Measurements from ENCODE around the gene TRIM47.

Gene TRIM47, protein sequence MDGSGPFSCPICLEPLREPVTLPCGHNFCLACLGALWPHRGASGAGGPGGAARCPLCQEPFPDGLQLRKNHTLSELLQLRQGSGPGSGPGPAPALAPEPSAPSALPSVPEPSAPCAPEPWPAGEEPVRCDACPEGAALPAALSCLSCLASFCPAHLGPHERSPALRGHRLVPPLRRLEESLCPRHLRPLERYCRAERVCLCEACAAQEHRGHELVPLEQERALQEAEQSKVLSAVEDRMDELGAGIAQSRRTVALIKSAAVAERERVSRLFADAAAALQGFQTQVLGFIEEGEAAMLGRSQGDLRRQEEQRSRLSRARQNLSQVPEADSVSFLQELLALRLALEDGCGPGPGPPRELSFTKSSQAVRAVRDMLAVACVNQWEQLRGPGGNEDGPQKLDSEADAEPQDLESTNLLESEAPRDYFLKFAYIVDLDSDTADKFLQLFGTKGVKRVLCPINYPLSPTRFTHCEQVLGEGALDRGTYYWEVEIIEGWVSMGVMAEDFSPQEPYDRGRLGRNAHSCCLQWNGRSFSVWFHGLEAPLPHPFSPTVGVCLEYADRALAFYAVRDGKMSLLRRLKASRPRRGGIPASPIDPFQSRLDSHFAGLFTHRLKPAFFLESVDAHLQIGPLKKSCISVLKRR

GRCh38 chr17:75878174-75878998 lies at the start of gene TRIM47:
TSS of gene TRIM47 (minus strand) at chr17:75878581. CDS start at chr17:75878548, 33 bp downstream.
- DNase-seq (ENCODE audit: low read depth in 2 of 3, low spot score in 1 of 3) = no peak

GRCh38 chr17:75927286-75927922 lies 49.0 kb upstream of the TRIM47 start:
- peak in 1 of 3 donors; percentile 10 for DNase-seq (ENCODE audit: low read depth in 2 of 3, low spot score in 1 of 3)

DNA sequence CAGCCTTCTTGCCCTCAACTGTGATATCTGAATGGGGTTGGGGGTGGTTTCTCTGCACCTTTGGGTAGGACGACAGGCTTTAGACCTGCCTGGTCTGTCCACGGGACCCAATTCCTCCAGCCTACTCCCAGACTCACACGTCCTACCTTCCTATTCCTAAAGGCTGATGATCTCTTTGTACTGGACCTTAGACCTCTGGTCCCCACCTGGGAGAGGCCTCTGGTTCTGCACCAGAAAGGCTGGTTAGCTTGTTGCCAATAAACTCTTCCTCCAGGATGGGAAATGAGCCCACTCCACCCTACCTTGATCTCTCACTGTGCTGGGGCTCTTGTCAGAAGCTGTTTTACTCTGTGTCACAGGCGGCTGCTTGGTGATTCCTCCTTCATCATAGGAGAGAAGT lies 48.1 kb upstream of the TRIM47 start:
- DNase-seq (ENCODE audit: low read depth in 2 of 3, low spot score in 1 of 3) = no peak

- no peak for DNase-seq (ENCODE audit: low read depth in 2 of 3, low spot score in 1 of 3)
Measured at GRCh38 chr17:75925912-75926311, 47.5 kb upstream of the TRIM47 start.

DNA sequence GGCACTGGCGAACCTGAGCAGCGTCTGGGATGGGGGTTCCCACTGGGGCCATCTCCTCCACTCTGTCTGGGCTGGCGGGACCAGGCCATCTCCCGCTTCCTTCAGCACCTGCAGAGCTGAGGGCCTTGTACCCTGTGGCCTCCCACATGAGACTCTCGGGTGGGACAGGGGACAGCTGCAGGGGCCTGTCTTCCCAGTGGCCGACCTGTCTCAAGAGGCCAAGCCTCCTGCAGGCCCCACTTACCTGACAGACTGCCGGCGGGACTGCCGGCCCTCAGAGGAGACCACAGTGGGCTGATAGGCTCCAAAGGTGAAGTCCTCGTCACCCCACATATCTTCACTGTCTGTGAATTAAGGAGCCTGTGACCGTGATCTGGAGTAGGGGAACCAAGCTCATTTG lies 46.7 kb upstream of the TRIM47 start:
- no peak for DNase-seq (ENCODE audit: low read depth in 2 of 3, low spot score in 1 of 3)

GRCh38 chr17:75922963-75923874 lies 44.8 kb upstream of the TRIM47 start:
- DNase-seq (ENCODE audit: low read depth in 2 of 3, low spot score in 1 of 3) = no peak

- no peak for DNase-seq (ENCODE audit: low read depth in 2 of 3, low spot score in 1 of 3)
Measured at GRCh38 chr17:75922173-75922961, 44.0 kb upstream of the TRIM47 start.

DNA sequence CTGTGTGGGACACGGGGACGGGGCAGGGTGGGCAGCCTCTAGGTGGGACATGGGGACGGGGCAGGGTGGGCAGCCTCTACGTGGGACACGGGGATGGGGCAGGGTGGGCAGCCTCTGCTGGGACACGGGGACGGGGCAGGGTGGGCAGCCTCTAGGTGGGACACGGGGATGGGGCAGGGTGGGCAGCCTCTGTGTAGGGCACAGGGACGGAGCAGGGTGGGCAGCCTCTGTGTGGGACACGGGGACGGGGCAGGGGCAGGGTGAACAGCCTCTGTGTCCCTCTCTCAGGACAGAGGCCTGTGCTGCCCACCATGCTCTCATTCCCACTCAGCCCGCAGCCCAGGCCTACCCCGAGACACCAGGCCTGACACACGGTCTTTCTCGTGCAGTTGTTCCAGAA lies 43.2 kb upstream of the TRIM47 start:
- no peak for DNase-seq (ENCODE audit: low read depth in 2 of 3, low spot score in 1 of 3)

DNA sequence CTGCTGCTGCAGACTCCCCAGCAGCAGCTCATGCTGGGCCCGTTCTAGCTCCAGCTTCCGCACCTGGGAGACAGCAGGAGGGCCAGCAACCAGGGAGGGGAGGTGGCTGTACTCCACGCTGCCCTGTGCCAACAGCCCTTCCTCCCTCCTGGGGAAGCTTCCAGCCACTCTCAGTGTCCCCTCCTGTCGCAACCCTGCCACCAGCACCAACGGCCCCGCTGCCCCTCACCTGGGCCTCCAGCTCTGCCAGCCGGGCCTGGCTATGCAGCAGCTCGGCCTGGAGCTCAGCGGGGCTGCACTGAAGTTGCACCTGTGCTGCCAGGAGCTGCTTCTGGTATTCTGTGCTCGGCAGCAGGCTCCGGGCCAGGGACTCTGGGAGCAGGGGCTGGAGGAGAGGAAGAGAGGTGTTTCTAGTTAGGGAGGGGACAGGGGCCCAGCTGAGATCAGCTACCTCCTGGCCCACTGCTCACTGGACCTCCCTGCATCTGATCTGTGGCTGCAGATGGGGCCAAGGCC lies 41.7 kb upstream of the TRIM47 start:
- no peak for DNase-seq (ENCODE audit: low read depth in 2 of 3, low spot score in 1 of 3)

DNA sequence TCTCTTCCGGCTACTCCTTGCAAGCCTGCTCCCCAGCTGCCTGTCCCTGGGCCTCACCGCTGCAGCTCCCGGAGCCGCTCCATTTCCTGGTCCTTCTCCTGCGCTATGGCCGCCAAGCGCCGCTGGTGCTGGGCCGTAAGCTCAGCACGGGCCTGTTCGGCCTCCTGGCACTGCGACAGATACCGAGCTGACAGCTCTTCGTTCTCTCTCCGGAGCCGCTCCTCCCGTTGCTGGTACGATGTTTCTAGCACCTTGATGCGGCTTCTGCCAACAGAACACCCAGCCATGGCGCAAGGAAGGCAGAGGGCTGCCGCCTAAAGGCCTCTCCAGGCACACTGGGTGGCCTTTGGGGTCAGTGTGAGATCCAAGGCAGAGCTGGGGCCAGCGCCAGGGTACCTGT lies 41.2 kb upstream of the TRIM47 start:
- DNase-seq (ENCODE audit: low read depth in 2 of 3, low spot score in 1 of 3) = no peak

GRCh38 chr17:75917917-75918445 lies 39.6 kb upstream of the TRIM47 start:
- DNase-seq (ENCODE audit: low read depth in 2 of 3, low spot score in 1 of 3) = no peak

GRCh38 chr17:75917141-75917916 lies 38.9 kb upstream of the TRIM47 start:
- DNase-seq (ENCODE audit: low read depth in 2 of 3, low spot score in 1 of 3) = no peak

DNA sequence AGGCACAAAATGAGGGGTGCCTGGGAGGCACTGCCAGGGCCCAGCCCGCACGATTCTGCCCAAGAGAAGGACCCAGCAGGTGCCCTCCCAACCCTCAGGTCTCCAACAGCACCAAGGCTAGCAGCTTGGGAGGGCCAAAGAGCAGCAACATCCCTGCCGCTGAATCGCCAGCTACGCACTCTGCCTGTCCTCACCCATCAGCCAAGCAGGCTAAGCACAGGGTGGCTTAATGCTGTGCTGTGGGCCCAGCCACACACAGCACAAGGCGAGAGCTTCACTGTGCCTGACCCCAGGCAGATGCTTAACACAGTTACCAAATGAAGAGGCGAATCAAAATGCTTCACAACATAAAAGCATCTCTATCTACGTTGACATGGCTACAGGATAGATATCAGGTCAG lies 36.9 kb upstream of the TRIM47 start:
- DNase-seq (ENCODE audit: low read depth in 2 of 3, low spot score in 1 of 3) = no peak

DNA sequence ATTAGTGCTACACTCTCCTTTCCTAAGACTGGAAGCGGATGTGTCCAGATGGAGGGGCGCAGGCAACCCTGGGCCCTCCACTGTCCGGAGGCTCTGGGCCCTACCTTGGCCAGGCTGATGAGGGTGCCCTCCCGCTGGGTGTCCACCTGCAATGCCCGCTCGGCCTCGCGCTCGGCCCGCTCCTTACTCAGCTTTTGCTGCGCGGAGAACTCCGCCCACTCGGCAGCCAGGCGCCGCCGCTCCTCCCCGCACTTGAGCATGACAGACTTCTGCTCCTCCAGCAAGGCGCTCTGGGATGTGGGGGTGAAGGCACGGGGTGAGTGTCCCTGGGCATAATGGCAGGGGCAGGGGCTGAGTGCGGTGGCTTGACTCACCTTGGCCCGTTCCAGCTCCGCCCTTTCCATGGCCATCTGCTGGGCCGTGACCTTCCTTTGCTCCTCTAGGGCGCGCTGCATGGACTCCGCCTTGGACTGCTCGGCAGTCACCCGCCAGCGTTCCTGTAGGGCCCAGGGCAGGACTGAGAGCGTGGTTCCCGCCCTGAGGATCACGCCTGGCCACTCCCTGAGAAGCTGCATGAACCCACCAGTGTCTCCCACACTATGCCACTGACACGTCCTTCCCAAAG lies 36.4 kb upstream of the TRIM47 start:
- DNase-seq (ENCODE audit: low read depth in 2 of 3, low spot score in 1 of 3) = no peak

GRCh38 chr17:75913537-75914210 lies 35.3 kb upstream of the TRIM47 start:
- no peak for DNase-seq (ENCODE audit: low read depth in 2 of 3, low spot score in 1 of 3)

DNA sequence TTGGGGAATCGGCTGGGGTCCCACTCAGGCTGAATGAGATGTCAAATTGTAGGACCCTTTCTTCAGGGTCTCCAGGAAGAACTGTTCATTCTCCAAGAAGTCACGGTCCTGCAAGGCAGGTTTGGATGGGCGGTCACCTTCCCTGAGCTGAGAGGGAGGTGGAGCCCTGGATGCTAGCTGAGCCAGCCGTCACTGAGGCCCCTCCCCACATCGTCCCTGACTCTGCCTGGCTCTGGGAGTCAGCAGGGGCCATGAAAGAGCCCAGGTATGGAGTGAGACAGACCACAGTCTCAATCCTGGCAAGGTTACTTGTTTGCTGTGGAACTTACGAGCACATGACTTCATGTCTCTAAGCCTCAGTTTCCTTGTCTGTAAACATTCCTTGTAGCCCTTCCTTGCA lies 32.3 kb upstream of the TRIM47 start:
- DNase-seq (ENCODE audit: low read depth in 2 of 3, low spot score in 1 of 3) = no peak

GRCh38 chr17:75909812-75910274 lies 31.5 kb upstream of the TRIM47 start:
- DNase-seq (ENCODE audit: low read depth in 2 of 3, low spot score in 1 of 3) = no peak
